B cell (primary cell): ENCODE measurements around the gene OR1E1.

Source experiments
- EZH2 ChIP-seq: IDR thresholded peaks from 2 replicates; pipeline ENCODE4 v1.6.1; 2012; ENCODE audit warnings: borderline replicate concordance, low read depth, mild to moderate bottlenecking, moderate library complexity, low read length; ENCODE audit not compliant: insufficient read depth, poor library complexity, severe bottlenecking
- TF ChIP-seq, protein P1 (sequence below): fragments of 200-600 bp; IDR thresholded peaks from one replicate; pipeline ENCODE4 v1.8.0; 2022; ENCODE audit warnings: antibody characterized with exemption, mild to moderate bottlenecking

DNA sequence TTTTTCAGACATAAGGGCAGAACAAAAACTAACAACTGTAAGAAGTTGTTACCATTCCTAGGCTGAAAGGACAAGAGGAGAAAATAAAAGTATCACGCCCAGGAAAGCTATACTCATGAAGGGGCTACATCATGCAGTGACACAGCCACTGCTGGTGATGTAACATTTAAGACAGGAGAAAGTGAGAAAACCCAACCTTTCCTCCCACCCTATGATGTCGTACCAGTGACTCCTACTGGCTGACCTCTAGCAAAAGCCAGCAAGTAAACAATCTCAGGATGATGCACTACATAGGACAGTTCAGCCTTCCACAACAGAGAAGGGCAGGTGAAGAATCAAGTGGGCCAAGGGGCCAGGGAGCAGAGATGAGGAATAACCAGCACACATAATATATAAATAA lies 49.4 kb upstream of the OR1E1 start:
- TF ChIP-seq, protein P1, sequence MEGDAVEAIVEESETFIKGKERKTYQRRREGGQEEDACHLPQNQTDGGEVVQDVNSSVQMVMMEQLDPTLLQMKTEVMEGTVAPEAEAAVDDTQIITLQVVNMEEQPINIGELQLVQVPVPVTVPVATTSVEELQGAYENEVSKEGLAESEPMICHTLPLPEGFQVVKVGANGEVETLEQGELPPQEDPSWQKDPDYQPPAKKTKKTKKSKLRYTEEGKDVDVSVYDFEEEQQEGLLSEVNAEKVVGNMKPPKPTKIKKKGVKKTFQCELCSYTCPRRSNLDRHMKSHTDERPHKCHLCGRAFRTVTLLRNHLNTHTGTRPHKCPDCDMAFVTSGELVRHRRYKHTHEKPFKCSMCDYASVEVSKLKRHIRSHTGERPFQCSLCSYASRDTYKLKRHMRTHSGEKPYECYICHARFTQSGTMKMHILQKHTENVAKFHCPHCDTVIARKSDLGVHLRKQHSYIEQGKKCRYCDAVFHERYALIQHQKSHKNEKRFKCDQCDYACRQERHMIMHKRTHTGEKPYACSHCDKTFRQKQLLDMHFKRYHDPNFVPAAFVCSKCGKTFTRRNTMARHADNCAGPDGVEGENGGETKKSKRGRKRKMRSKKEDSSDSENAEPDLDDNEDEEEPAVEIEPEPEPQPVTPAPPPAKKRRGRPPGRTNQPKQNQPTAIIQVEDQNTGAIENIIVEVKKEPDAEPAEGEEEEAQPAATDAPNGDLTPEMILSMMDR = no peak
- no peak for TF ChIP-seq EZH2
